Activated naive CD8-positive, alpha-beta T cell treated with anti-CD3 and anti-CD28 coated beads, Interleukin-2, amount 10 ng/mL, durations not matched to agents 7 days and 5 days (primary cell): Measurements from ENCODE around the gene CYTH4. TPM values are rescaled to one million over a fixed set of nuclear protein-coding genes. Genes with fewer than 3 reads are reported as not detected.
A peak's percentile ranks its signal among the peaks of the same experiment; 100 is the strongest.

ENCODE experiments used
- ATAC-seq: fragments of 150-1000 bp; cut with Tn5 transposase; one replicate; pipeline ENCODE4 v1.10.0; 2021; ENCODE audit warnings: low read depth, moderate library complexity
- POLR2A ChIA-PET: fragments of 350-600 bp; sonication (Branson Sonifier 250); formaldehyde crosslinking; loops from one replicate; lab custom pipeline; 2021; ENCODE audit warnings: antibody characterized with exemption; lab: Charles Lee
- DNase-seq: peaks from one replicate; pipeline ENCODE4 v3.0.0; 2021
- H3K27ac Mint-ChIP-seq: one replicate; pipeline ENCODE4 v1.8.0; 2022; ENCODE audit warnings: mild to moderate bottlenecking, mixed read lengths
- H3K27me3 Mint-ChIP-seq: one replicate; pipeline ENCODE4 v1.8.0; 2022; ENCODE audit warnings: mild to moderate bottlenecking, moderate library complexity, mixed read lengths
- H3K36me3 Mint-ChIP-seq: one replicate; pipeline ENCODE4 v1.8.0; 2021; ENCODE audit warnings: mild to moderate bottlenecking, mixed read lengths
- H3K4me1 Mint-ChIP-seq: one replicate; pipeline ENCODE4 v1.8.0; 2021; ENCODE audit warnings: mixed read lengths
- H3K4me3 Mint-ChIP-seq: one replicate; pipeline ENCODE4 v1.8.0; 2022; ENCODE audit warnings: mild to moderate bottlenecking, moderate library complexity, mixed read lengths
- H3K9me3 Mint-ChIP-seq: one replicate; pipeline ENCODE4 v1.8.0; 2021; ENCODE audit warnings: mixed read lengths
- total RNA-seq, 2 experiments: library from RNA; stranded (reverse); gene quantifications; one replicate each; pipeline ENCODE4 v1.2.3, GENCODE V29; 2021

CYTH4 gene
- total RNA-seq, 2 experiments from 2014 or later, result 149 to 157 TPM

- Mint-ChIP-seq H3K36me3 (no peaks in the 10 kb centered on the region), H3K9me3 (no peaks in the 10 kb centered on the region), H3K27me3 (peaks cover 53% of the 10 kb centered on the region), H3K4me1 (peaks cover 5% of the 10 kb centered on the region), H3K27ac (no peak overlapping the region), H3K4me3 (no peak overlapping the region)
- POLR2A ChIA-PET, result no interaction called here
- DNase-seq (no peak), ATAC-seq (no peak)
Measured at GRCh38 chr22:37337204-37337943, 55.1 kb downstream of the CYTH4 start.

GRCh38 chr22:37338539-37339246, 56.4 kb downstream of the CYTH4 start:
- Mint-ChIP-seq H3K36me3 (no peaks in the 10 kb centered on the region), H3K27me3 (peaks cover 40% of the 10 kb centered on the region), H3K27ac (no peak overlapping the region), H3K4me3 (no peak overlapping the region), H3K9me3 (no peaks in the 10 kb centered on the region), H3K4me1 (peaks cover 4% of the 10 kb centered on the region)
- no peak for ATAC-seq
- POLR2A ChIA-PET, result no interaction called here
- DNase-seq, result no peak

- no peak for ATAC-seq
- H3K27ac Mint-ChIP-seq, result no peak overlapping the region
- no peak overlapping the region for H3K4me3 Mint-ChIP-seq
- H3K36me3 Mint-ChIP-seq, result no peaks in the 10 kb centered on the region
- no peaks in the 10 kb centered on the region for H3K4me1 Mint-ChIP-seq
- peaks cover 23% of the 10 kb centered on the region for H3K27me3 Mint-ChIP-seq
- no peaks in the 10 kb centered on the region for H3K9me3 Mint-ChIP-seq
- DNase-seq, result no peak
- POLR2A ChIA-PET, result interaction anchor here (0.5 kb wide), 1 partner anchor 57 kb away, joined by 3 read pairs; no protein-coding TSS in a partner anchor
Measured at GRCh38 chr22:37340331-37341262, 58.3 kb downstream of the CYTH4 start.

- ATAC-seq, result no peak
- Mint-ChIP-seq H3K27me3 (peaks cover 10% of the 10 kb centered on the region), H3K4me1 (no peaks in the 10 kb centered on the region), H3K36me3 (no peaks in the 10 kb centered on the region), H3K9me3 (no peaks in the 10 kb centered on the region), H3K4me3 (no peak overlapping the region), H3K27ac (peak overlapping the region; percentile 56)
- DNase-seq, result no peak
- POLR2A ChIA-PET, result no interaction called here
Measured at GRCh38 chr22:37342065-37342464, 59.8 kb downstream of the CYTH4 start.

- DNase-seq, result no peak
- ATAC-seq, result no peak
- no peak overlapping the region for H3K4me3 Mint-ChIP-seq
- no peaks in the 10 kb centered on the region for H3K9me3 Mint-ChIP-seq
- H3K36me3 Mint-ChIP-seq, result no peaks in the 10 kb centered on the region
- POLR2A ChIA-PET, result no interaction called here
- H3K4me1 Mint-ChIP-seq, result no peaks in the 10 kb centered on the region
- H3K27me3 Mint-ChIP-seq, result peaks cover 2% of the 10 kb centered on the region
- H3K27ac Mint-ChIP-seq, result no peak overlapping the region
Measured at GRCh38 chr22:37343348-37343747, 61.0 kb downstream of the CYTH4 start.

GRCh38 chr22:37343863-37344734, 61.8 kb downstream of the CYTH4 start:
- no peaks in the 10 kb centered on the region for H3K4me1 Mint-ChIP-seq
- no peak overlapping the region for H3K27ac Mint-ChIP-seq
- no peak for ATAC-seq
- no peak for DNase-seq
- no peak overlapping the region for H3K4me3 Mint-ChIP-seq
- POLR2A ChIA-PET, result no interaction called here
- no peaks in the 10 kb centered on the region for H3K36me3 Mint-ChIP-seq
- no peaks in the 10 kb centered on the region for H3K9me3 Mint-ChIP-seq
- no peaks in the 10 kb centered on the region for H3K27me3 Mint-ChIP-seq

GRCh38 chr22:37344735-37345449, 62.6 kb downstream of the CYTH4 start:
- no peak for ATAC-seq
- Mint-ChIP-seq H3K27ac (no peak overlapping the region), H3K27me3 (no peaks in the 10 kb centered on the region), H3K9me3 (no peaks in the 10 kb centered on the region), H3K4me3 (no peak overlapping the region), H3K36me3 (no peaks in the 10 kb centered on the region), H3K4me1 (no peaks in the 10 kb centered on the region)
- POLR2A ChIA-PET, result no interaction called here
- DNase-seq, result no peak

GRCh38 chr22:37345863-37346504, 63.7 kb downstream of the CYTH4 start:
- DNase-seq (no peak), ATAC-seq (no peak)
- Mint-ChIP-seq H3K36me3 (no peaks in the 10 kb centered on the region), H3K4me1 (no peaks in the 10 kb centered on the region), H3K27me3 (no peaks in the 10 kb centered on the region), H3K27ac (no peak overlapping the region), H3K4me3 (no peak overlapping the region), H3K9me3 (no peaks in the 10 kb centered on the region)
- POLR2A ChIA-PET, result no interaction called here

GRCh38 chr22:37346505-37346895, 64.2 kb downstream of the CYTH4 start:
- no peaks in the 10 kb centered on the region for H3K4me1 Mint-ChIP-seq
- POLR2A ChIA-PET, result no interaction called here
- ATAC-seq (no peak), DNase-seq (no peak)
- no peak overlapping the region for H3K27ac Mint-ChIP-seq
- no peaks in the 10 kb centered on the region for H3K9me3 Mint-ChIP-seq
- no peaks in the 10 kb centered on the region for H3K36me3 Mint-ChIP-seq
- no peaks in the 10 kb centered on the region for H3K27me3 Mint-ChIP-seq
- H3K4me3 Mint-ChIP-seq, result no peak overlapping the region

- POLR2A ChIA-PET, result no interaction called here
- Mint-ChIP-seq H3K36me3 (no peaks in the 10 kb centered on the region), H3K27ac (no peak overlapping the region), H3K4me1 (no peaks in the 10 kb centered on the region), H3K9me3 (no peaks in the 10 kb centered on the region), H3K4me3 (no peak overlapping the region), H3K27me3 (no peaks in the 10 kb centered on the region)
- ATAC-seq (no peak), DNase-seq (no peak)
Measured at GRCh38 chr22:37349043-37349814, 66.9 kb downstream of the CYTH4 start.

GRCh38 chr22:37351232-37351631, 68.9 kb downstream of the CYTH4 start:
- POLR2A ChIA-PET, result no interaction called here

More at GRCh38 chr22:37351232-37351631, 68.9 kb downstream of the CYTH4 start:
- H3K4me1 Mint-ChIP-seq, result no peaks in the 10 kb centered on the region
- DNase-seq (no peak), ATAC-seq (no peak)
- H3K27ac Mint-ChIP-seq, result no peak overlapping the region
- no peak overlapping the region for H3K4me3 Mint-ChIP-seq
- no peaks in the 10 kb centered on the region for H3K9me3 Mint-ChIP-seq
- H3K27me3 Mint-ChIP-seq, result no peaks in the 10 kb centered on the region
- H3K36me3 Mint-ChIP-seq, result no peaks in the 10 kb centered on the region
